Liver (tissue), 9 donors: ENCODE data around the gene CYP3A5. TPM values are rescaled to one million over a fixed set of nuclear protein-coding genes. Genes with fewer than 3 reads are reported as not detected.
"Not testable (repeated sequence)": the region's sequence is repeated elsewhere in the genome, so short reads cannot be mapped to it uniquely, and the experiment has no call there.

Experiments used
- DNase-seq: peaks from one replicate; pipeline ENCODE4 v3.0.0-alpha.2; 2017; ENCODE audit warnings: low spot score
- H3K27ac ChIP-seq, 2 donors: one replicate each; pipeline ENCODE4 v1.7.0; 2013; ENCODE audit warnings: inconsistent platforms in 2 of 2, low read length in 2 of 2, control low read depth in 1 of 2, low read depth in 1 of 2, mild to moderate bottlenecking in 1 of 2
- H3K27me3 ChIP-seq, 4 donors: one replicate each; pipeline versions ENCODE4 v1.6.1 to v1.7.0; 2013; ENCODE audit warnings: low read length in 3 of 4, inconsistent platforms in 1 of 4, mild to moderate bottlenecking in 1 of 4, moderate library complexity in 1 of 4; ENCODE audit not compliant: control insufficient read depth in 4 of 4, insufficient read depth in 4 of 4
- H3K36me3 ChIP-seq, 4 donors: one replicate each; pipeline versions ENCODE4 v1.6.1 to v1.7.0; 2013; ENCODE audit warnings: low read length in 3 of 4, mild to moderate bottlenecking in 3 of 4, low read depth in 1 of 4, moderate library complexity in 1 of 4; ENCODE audit not compliant: control insufficient read depth in 4 of 4, insufficient read depth in 3 of 4
- H3K4me1 ChIP-seq, 4 donors: one replicate each; pipeline versions ENCODE4 v1.6.1 to v1.7.0; 2013; ENCODE audit warnings: low read length in 3 of 4, mild to moderate bottlenecking in 3 of 4, moderate library complexity in 1 of 4; ENCODE audit not compliant: control insufficient read depth in 4 of 4, insufficient read depth in 4 of 4
- H3K4me3 ChIP-seq, 3 donors: one replicate each; pipeline versions ENCODE4 v1.6.1 to v1.7.0; 2013; ENCODE audit warnings: low read length in 3 of 3, control low read depth in 1 of 3, low read depth in 1 of 3, mild to moderate bottlenecking in 1 of 3
- H3K9ac ChIP-seq, 2 donors: one replicate each; pipeline ENCODE4 v1.7.0; 2013; ENCODE audit warnings: low read length in 2 of 2, mild to moderate bottlenecking in 2 of 2, moderate library complexity in 2 of 2, control low read depth in 1 of 2, low read depth in 1 of 2
- H3K9me3 ChIP-seq, 4 donors: one replicate each; pipeline versions ENCODE4 v1.6.1 to v1.7.0; 2013; ENCODE audit warnings: low read length in 3 of 4; ENCODE audit not compliant: control insufficient read depth in 4 of 4
- ATF3 ChIP-seq: IDR thresholded peaks from 2 replicates; pipeline ENCODE4 v1.6.1; 2016; ENCODE audit warnings: antibody characterized with exemption
- CTCF ChIP-seq: fragments of 150-350 bp; IDR thresholded peaks from 2 replicates; pipeline ENCODE4 v1.5.1; 2017; ENCODE audit warnings: improper control_type of control experiment, low read depth, low read length; ENCODE audit not compliant: missing input control
- EGR1 ChIP-seq, 2 donors: IDR thresholded peaks; 2 replicates each; pipeline ENCODE4 v1.6.1; 2016 to 2018; ENCODE audit warnings: antibody characterized with exemption in 2 of 2, low read depth in 2 of 2
- FOXA2 ChIP-seq: IDR thresholded peaks from 2 replicates; pipeline ENCODE4 v1.6.1; 2016; ENCODE audit warnings: antibody characterized with exemption
- GABPA ChIP-seq, 2 donors: IDR thresholded peaks in 1 of 2; conservative IDR thresholded peaks in 1 of 2; 2 replicates each; pipeline ENCODE4 v1.6.1; 2016; ENCODE audit warnings: antibody characterized with exemption in 2 of 2, mild to moderate bottlenecking in 1 of 2, moderate library complexity in 1 of 2
- HNF4A ChIP-seq, 2 donors: conservative IDR thresholded peaks; 2 replicates each; pipeline ENCODE4 v1.6.1; 2016; ENCODE audit warnings: antibody characterized with exemption in 2 of 2, mild to moderate bottlenecking in 2 of 2
- HNF4G ChIP-seq: IDR thresholded peaks from 2 replicates; pipeline ENCODE4 v1.6.1; 2016; ENCODE audit warnings: antibody characterized with exemption
- JUND ChIP-seq, 2 donors: IDR thresholded peaks; 2 replicates each; pipeline ENCODE4 v1.6.1; 2016; ENCODE audit warnings: antibody characterized with exemption in 2 of 2
- MAX ChIP-seq: IDR thresholded peaks from 2 replicates; pipeline ENCODE4 v1.6.1; 2016; ENCODE audit warnings: antibody characterized with exemption
- NR2F2 ChIP-seq: IDR thresholded peaks from 2 replicates; pipeline ENCODE4 v1.6.1; 2016; ENCODE audit warnings: antibody characterized with exemption
- RAD21 ChIP-seq, 2 donors: IDR thresholded peaks; 2 replicates each; pipeline ENCODE4 v1.6.1; 2016; ENCODE audit warnings: antibody characterized with exemption in 2 of 2, mild to moderate bottlenecking in 2 of 2
- RXRA ChIP-seq, 2 donors: IDR thresholded peaks; 2 replicates each; pipeline ENCODE4 v1.6.1; 2017 to 2018; ENCODE audit warnings: antibody characterized with exemption in 2 of 2, mild to moderate bottlenecking in 1 of 2
- SP1 ChIP-seq: IDR thresholded peaks from 2 replicates; pipeline ENCODE4 v1.6.1; 2018; ENCODE audit warnings: antibody characterized with exemption, mild to moderate bottlenecking
- TAF1 ChIP-seq: conservative IDR thresholded peaks from 2 replicates; pipeline ENCODE4 v1.6.1; 2016; ENCODE audit warnings: antibody characterized with exemption, mild to moderate bottlenecking
- YY1 ChIP-seq: IDR thresholded peaks from 2 replicates; pipeline ENCODE4 v1.6.1; 2016; ENCODE audit warnings: antibody characterized with exemption, mild to moderate bottlenecking
- ZBTB33 ChIP-seq: IDR thresholded peaks from 2 replicates; pipeline ENCODE4 v1.6.1; 2016; ENCODE audit warnings: antibody characterized with exemption
- WGBS: extraction: QIAGEN DNeasy Blood & Tissue Kit; methylation state at CpG from one replicate; pipeline ENCODE4 v1.1.7; 2013; 5-methylcytosine and 5-hydroxymethylcytosine counted together
- polyA plus RNA-seq, 2 donors: library from polyadenylated mRNA; stranded (reverse) in 1 of 2; unstranded in 1 of 2; fragments of 200-250 nt in 1 of 2; fragments of >200 nt in 1 of 2; fragmentation: Nextera tagmentation in 1 of 2; extraction: Ambion mirVana in 1 of 2; gene quantifications; one replicate each; pipeline versions ENCODE4 v1.2.1 to v1.2.3, GENCODE V29; 2013 to 2015
- total RNA-seq, 2 donors: library from RNA; depleted of rRNA; stranded (reverse); fragments of >200 nt; gene quantifications; one replicate each; pipeline ENCODE4 v1.2.3, GENCODE V29; 2014
- donor health status: healthy.
- donor health status: healthy.
- donor health status: healthy.
- donor health status: healthy.
- donor health status: healthy.

CYP3A5 gene
- total and polyA plus RNA-seq, 4 donors = 21.9 to 1,413 (median 717) TPM

- WGBS = 53% methylated on average over 6 of the region's 6 CpGs
- peak in 1 of 2 donors; percentile 52 for TF ChIP-seq JUND (IDR thresholded peaks at IDR 0.05)
- peak overlapping the region in 1 of 2 donors; percentile 15 for H3K27ac ChIP-seq
Observed at GRCh38 chr7:99698867-99699730, 19.3 kb upstream of the CYP3A5 start.

GRCh38 chr7:99694912-99695304, 15.1 kb upstream of the CYP3A5 start:
- Histone ChIP-seq H3K4me3 (no peak overlapping the region), H3K27ac (peak overlapping the region; percentile 91 to 93), H3K27me3 (no peaks in the 10 kb centered on the region), H3K4me1 (peaks cover 1 to 38% (median 18%) of the 10 kb centered on the region in 4 donors), H3K36me3 (no peaks in the 10 kb centered on the region), H3K9me3 (no peaks in the 10 kb centered on the region), H3K9ac (peak overlapping the region in 1 of 2 donors; percentile 73)
- no peak for TF ChIP-seq ZBTB33
- no peak for TF ChIP-seq ATF3
- TF ChIP-seq FOXA2 = no peak
- TF ChIP-seq GABPA (IDR thresholded peaks at IDR 0.05 in 1 of 2, conservative IDR thresholded peaks at IDR 0.05 in 1 of 2) = no peak
- no peak for TF ChIP-seq NR2F2
- TF ChIP-seq YY1 = no peak
- TF ChIP-seq HNF4G = no peak
- no peak for TF ChIP-seq MAX
- TF ChIP-seq HNF4A (conservative IDR thresholded peaks at IDR 0.05) = no peak
- TF ChIP-seq RAD21 (IDR thresholded peaks at IDR 0.05) = no peak
- no peak for TF ChIP-seq TAF1
- no peak for TF ChIP-seq JUND (IDR thresholded peaks at IDR 0.05)
- TF ChIP-seq SP1 = no peak
- no peak for TF ChIP-seq EGR1 (IDR thresholded peaks at IDR 0.05; ENCODE audit: low read depth in 2 of 2)
- no peak for TF ChIP-seq RXRA (IDR thresholded peaks at IDR 0.05)
- no peak for TF ChIP-seq CTCF
- no peak for DNase-seq
- WGBS = 37% methylated on average over 1 of the region's 1 CpG

More at GRCh38 chr7:99698867-99699730, 19.3 kb upstream of the CYP3A5 start:
- H3K9ac ChIP-seq, DNase-seq, H3K36me3 ChIP-seq, H3K9me3 ChIP-seq, H3K4me3 ChIP-seq, H3K27me3 ChIP-seq: not testable (repeated sequence)
- H3K4me1 ChIP-seq = peaks cover 1 to 22% (median 9%) of the 10 kb centered on the region in 4 donors
